HG03135 (cell line): Measurements from ENCODE around the gene FPR1.
A peak's percentile ranks its signal among the peaks of the same experiment; 100 is the strongest.

ENCODE experiments used
- ATAC-seq: cut with Tn5 transposase; IDR thresholded peaks from one replicate; pipeline ENCODE4 v1.9.1; 2021; ENCODE audit warnings: mild to moderate bottlenecking, moderate library complexity; ENCODE audit not compliant: unreplicated experiment

Gene FPR1

DNA sequence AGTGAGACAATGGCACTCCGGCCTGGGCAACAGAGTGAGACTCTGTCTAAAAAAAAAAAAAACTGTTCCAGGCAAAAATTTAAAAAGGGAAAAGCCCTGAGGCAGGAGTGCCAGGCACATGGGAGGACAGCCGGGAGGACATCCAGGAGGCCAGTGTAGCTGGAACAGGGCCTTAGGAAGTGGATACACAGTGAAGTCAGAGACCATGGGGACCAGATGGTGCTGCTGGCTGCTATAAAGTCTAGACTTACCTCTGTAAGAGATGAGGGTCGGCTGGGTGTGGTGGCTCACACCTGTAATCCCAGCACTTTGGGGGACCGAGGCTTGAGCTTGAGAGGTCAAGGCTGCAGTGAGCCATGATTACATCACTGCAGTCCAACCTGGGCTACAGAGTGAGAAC is 42.9 kb downstream of the FPR1 start:
- ATAC-seq: no peak

DNA sequence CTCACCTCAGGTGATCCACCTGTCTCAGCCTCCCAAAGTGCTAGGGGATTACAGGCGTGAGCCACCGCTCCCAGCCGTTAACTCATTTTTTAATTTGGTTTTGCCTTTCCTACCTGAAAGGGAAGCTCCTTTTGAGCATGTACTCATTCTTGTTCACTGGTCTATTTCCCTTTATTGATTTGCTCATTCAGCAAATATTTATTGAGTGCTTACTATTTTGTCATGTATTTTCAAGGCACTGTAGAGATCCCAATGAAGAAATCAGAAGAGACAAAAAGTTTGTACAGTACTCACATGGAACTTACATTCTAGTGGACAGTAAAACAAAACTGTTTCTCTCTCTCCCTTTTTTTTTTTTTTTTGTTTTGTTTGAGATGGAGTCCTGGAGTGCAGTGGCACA is 44.8 kb downstream of the FPR1 start:
- ATAC-seq: no peak

DNA sequence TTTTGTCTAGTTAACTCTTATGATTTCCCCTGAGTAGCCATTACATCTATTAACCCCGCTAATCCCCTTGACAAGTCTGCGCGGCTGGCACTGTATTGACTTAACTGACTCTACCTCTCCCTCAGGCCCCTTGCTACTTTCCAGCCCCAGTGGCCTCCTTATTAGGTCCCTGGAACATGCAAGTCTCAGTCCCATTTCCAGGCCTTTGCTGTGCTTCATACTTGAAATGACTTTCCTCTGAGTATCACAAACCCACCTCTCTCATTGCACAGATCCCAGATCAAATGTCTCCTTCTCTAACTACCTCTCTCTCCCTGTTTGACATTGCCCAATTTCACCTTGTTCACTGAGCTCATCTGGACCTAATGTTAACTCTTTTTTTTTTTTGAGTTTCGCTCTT is 45.4 kb downstream of the FPR1 start:
- ATAC-seq: no peak

DNA sequence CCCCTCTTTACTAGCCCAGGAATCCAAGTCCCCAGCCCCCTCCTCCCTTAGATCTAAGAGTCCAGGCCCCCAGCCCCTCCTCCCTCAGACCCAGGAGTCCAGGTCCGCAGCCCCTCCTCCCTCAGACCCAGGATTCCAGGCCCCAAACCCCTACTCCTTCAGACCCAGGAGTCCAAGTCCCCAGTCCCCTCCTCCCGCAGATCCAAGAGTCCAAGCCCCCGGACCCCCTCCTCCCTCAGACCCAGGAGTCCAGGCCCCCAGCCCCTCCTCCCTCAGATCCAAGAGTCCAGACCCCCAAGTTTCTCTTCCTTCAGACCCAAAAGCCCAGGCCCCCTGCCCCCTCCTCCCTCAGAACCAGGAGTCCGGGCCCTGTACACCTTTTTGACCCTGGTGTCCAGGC is 47.1 kb downstream of the FPR1 start:
- ATAC-seq: no peak

GRCh38 chr19:51703575-51704515 is 47.8 kb downstream of the FPR1 start:
- ATAC-seq: peak; percentile 90

- no peak for ATAC-seq
These were observed 48.7 kb downstream of the FPR1 start for GRCh38 chr19:51702825-51703574.

DNA sequence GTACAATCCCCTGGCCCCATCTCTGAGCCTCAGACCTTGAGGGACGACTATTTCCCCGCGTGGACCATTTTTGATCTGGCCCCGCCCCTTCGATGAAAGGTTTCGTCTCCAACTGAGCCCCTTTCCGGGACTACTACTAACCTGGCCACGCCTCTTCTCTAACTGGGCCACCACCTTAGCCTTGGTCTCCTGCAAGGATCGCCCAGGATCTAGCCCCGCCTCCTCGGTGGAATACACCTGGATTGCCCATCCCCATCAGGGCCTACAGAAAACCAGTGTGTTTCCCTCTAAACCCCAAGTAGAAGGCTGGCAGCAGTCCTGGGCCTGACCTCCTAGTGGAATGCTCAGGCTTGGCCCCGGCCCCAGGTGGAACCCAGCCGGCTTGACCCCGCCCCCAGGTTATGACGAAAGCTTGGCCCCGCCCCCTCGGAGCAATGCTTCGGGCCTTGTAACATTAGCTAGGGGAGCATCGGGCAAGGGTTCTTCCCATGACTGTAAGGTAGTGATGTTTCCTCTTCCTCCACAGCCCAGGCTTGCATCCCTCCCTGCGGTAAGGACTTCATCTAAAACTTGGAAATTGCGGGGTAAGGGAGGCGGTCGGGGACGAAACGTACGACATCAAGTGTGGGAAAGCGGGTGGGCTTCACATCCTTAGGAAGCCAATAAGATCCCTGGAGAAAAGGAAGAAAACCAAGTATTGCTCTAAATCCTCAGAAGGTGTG is 49.4 kb downstream of the FPR1 start:
- ATAC-seq: no peak

GRCh38 chr19:51701468-51702100 is 50.1 kb downstream of the FPR1 start:
- ATAC-seq: no peak

- no peak for ATAC-seq
These were observed 52.5 kb downstream of the FPR1 start for GRCh38 chr19:51699170-51699569.

DNA sequence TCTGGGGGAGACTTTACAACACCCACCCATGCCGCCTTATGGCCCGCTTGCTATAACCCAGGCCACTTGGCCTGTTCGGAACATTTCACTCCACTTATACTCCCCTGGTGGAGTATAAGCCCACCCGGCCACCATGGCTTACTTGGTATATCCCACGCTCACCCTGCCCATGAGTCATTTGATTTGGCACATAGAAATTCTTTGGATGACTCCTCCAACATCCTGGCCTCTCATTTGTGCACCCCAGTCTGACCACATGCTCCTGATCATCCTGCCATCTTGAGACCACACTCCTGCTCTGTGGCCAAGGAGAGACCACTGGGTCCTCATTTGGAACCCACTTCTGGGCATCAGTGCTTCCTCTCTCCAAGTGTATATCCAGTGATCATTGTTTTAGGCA is 53.4 kb downstream of the FPR1 start:
- no peak for ATAC-seq

DNA sequence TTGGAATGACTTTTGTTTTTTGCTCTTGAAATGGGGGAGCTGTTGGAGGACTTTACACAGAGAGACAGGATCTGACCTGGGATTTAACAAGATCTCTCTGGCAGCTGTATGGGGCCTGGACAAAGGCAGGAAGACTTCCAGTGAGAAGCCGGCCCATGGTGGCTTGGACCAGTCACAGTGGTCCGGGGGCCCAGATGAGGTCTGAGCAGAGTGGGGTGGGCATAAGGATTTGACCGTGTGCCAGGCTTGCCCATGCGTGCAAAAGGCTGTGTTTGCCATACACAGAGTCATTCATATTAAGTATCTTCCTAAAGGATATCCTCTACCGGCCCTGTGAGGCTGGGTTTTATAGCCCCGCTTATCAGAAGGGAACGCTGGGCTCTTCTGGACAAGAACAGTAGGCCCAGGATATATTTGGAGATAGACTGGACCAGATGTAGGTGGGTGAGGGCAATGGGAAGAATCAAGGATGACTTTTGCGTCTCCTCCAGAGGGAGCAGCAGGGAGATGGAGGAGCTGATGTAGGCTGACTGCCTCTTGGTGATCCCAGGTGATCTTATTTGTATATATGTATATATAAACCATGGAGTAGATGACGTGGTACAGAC is 54.4 kb downstream of the FPR1 start:
- ATAC-seq: no peak

DNA sequence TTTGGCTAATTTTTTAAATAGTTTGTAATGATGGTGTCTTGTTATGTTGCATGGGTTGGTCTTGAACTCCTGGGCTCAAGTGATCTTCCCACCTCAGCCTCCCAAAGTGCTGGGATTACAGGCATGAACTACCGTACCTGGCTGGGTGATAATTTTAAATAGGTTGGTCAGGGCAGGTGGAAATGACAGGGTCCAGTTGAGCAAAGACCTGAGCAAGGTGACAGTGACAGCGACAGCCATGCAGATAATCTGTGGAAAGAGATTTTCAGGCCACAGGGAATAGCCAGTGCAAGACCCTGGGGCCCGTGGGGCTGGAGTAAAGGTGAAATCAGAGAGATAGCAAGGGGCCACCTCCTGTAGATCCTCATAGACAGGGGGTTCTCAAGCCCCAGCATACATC is 55.1 kb downstream of the FPR1 start:
- ATAC-seq: no peak
